HFF-Myc (cell line): Measurements from ENCODE around the gene FBXO9.
A peak's percentile ranks its signal among the peaks of the same experiment; 100 is the strongest.

Source experiments
- DNase-seq: peaks from one replicate; pipeline ENCODE4 v3.0.0-alpha.2; 2011; ENCODE audit warnings: low read depth; ENCODE audit errors: extremely low read depth
- H3K4me3 ChIP-seq: replicated peaks from 2 replicates; pipeline ENCODE4 v1.5.1; 2011; ENCODE audit warnings: low read depth, mild to moderate bottlenecking, control low read depth, low read length
- TF ChIP-seq, protein P1 (sequence below): IDR thresholded peaks from 2 replicates; pipeline ENCODE4 v1.5.1; 2012; ENCODE audit warnings: mild to moderate bottlenecking, low read depth, low read length, control low read depth; ENCODE audit errors: missing control alignments

Gene FBXO9

GRCh38 chr6:53065266-53066076 is at the start of gene FBXO9:
Gene FBXO9, plus strand, starts transcription at chr6:53065404. Its CDS starts 386 bp downstream, at chr6:53065790.
- no peak for DNase-seq

GRCh38 chr6:53015486-53015885 is 49.7 kb upstream of the FBXO9 start:
- no peak for DNase-seq
- TF ChIP-seq, protein P1, sequence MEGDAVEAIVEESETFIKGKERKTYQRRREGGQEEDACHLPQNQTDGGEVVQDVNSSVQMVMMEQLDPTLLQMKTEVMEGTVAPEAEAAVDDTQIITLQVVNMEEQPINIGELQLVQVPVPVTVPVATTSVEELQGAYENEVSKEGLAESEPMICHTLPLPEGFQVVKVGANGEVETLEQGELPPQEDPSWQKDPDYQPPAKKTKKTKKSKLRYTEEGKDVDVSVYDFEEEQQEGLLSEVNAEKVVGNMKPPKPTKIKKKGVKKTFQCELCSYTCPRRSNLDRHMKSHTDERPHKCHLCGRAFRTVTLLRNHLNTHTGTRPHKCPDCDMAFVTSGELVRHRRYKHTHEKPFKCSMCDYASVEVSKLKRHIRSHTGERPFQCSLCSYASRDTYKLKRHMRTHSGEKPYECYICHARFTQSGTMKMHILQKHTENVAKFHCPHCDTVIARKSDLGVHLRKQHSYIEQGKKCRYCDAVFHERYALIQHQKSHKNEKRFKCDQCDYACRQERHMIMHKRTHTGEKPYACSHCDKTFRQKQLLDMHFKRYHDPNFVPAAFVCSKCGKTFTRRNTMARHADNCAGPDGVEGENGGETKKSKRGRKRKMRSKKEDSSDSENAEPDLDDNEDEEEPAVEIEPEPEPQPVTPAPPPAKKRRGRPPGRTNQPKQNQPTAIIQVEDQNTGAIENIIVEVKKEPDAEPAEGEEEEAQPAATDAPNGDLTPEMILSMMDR = no peak
- H3K4me3 ChIP-seq = no peak overlapping the region

More at GRCh38 chr6:53065266-53066076, at the start of gene FBXO9:
- TF ChIP-seq, protein P1 = no peak
- peak within 1 kb of the TSS; percentile 84 for H3K4me3 ChIP-seq

- no peak for DNase-seq
- TF ChIP-seq, protein P1 = no peak
- no peak overlapping the region for H3K4me3 ChIP-seq
Measured at GRCh38 chr6:53018446-53018845, 46.8 kb upstream of the FBXO9 start.

GRCh38 chr6:53020005-53020744 is 45.0 kb upstream of the FBXO9 start:
- no peak for DNase-seq
- H3K4me3 ChIP-seq = no peak overlapping the region
- TF ChIP-seq, protein P1 = no peak

GRCh38 chr6:53023323-53023722 is 41.9 kb upstream of the FBXO9 start:
- no peak for DNase-seq
- TF ChIP-seq, protein P1 = no peak
- no peak overlapping the region for H3K4me3 ChIP-seq

GRCh38 chr6:53026526-53026925 is 38.7 kb upstream of the FBXO9 start:
- H3K4me3 ChIP-seq = no peak overlapping the region
- DNase-seq = no peak
- TF ChIP-seq, protein P1 = no peak
